DMS79 treated with DMSO at 0.1 percent for 48 hours (cell line): ENCODE results near the gene FAM83G.
A peak's percentile ranks its signal among the peaks of the same experiment; 100 is the strongest.
"Not testable (repeated sequence)": the region's sequence is repeated elsewhere in the genome, so short reads cannot be mapped to it uniquely, and the experiment has no call there.

Experiments
- DNase-seq: peaks from one replicate; lab custom pipeline; 2025; lab: John Stamatoyannopoulos, UW

Gene FAM83G

DNA sequence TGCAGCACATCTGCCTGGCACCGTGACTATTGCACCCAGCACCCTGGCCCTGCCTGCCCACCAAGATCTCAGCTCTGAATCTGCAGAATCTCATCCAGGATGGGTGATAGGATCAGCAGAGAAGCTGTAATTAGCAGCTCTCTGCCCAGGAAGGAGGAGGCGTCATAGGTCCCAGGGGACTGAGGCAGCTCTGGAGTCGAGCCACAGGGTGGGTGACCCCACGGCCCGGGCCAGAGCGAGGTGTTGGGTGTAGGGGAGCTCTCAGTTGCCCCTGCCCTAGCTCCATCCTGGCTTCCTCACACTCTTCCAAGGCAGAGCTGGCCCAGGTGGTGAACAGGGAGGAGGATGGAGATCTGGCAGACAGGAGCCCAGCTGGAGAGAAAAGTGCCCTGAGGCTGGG lies 18.2 kb upstream of the FAM83G start:
- no peak for DNase-seq

DNA sequence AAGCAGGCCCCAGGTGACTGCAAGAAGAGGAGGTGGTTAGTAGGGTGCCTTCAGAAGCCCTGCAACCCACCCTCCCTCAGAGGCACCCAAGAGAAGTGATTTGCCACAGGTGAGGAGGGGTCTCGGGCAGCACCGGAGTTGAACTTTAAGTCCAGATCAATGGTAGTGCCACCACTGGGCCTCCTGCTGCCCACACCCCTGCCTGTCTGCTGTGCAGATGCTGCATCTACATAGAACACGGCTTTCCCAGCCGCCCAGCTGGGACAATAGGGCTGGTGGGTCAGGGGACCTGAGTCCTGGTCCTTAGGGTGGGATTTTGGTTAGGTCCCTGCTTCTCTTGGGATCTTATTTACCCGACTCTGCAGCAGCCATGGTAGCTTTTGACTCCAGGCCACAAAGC lies 17.6 kb upstream of the FAM83G start:
- no peak for DNase-seq

DNA sequence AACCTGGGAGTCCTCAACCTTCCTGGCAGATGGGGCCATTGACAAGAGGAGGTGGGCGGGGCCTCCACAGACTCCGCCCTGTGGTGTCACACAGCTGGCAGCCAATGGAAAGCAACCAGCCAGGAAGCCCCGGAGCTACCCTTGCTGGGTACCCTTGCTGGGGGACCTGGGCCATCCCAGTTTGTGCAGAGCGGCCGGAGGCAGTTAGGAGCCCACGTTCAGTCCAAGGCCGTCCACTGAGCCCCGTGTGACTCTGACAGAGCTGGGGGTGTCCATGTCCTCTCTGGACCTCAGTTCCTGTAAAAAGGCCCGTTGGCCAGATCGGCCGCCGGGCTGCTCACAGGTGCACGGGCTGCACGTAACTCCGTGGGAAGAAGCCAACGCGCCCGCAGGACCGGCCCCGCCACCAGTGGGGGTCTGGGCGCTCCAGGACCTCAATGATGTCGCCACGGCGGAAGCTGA lies 17.1 kb upstream of the FAM83G start:
- no peak for DNase-seq

DNA sequence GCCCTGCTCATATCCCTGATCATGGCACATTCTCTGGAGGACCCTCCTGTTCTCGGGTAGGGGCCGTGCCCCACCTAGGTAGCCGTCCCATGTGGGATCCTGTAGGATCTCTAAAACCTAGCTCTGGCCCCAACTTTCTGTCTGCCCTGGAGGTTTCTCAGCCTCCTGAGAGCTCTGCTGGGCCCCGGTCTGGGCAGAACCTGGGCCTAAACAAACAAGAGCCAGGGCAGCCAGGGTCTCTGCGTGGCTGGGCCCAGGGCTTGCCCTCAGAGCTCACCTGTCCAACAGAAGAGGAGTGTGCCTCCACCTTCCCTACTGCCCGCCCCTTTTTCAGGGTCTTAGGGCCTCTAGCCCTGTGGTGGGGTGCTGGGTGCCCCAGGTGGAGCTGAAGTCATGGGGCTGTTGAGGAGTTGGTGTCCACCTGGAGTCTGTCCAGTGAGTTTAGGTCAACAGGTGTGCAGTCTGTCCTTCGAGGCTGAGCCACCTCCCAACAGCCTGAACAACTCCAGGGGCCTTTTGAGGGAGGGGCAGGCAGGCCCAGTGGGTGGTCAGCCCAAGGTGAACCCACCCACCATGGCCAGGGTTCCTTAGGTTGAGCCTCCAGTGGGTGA lies 16.6 kb upstream of the FAM83G start:
- DNase-seq, result not testable (repeated sequence)

DNA sequence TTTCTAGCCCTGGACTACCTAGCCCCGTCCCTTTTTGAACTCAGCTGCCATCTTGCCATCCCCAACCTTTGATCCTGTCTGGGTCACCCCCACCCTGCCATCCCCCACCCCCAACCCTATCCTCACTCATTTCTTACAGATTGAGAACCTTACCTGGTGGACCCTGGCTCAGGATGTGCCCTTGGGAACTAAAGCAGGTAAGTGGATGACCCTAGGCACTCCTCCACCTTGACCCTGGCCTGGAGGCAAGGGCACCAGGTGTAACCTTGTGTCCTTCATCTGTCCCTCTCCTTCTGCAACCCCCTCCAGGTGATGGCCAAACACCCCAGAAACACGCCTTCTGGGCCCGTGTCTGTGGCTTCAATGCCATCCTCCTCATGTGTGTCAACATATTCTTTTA lies 15.5 kb upstream of the FAM83G start:
- DNase-seq, result no peak

DNA sequence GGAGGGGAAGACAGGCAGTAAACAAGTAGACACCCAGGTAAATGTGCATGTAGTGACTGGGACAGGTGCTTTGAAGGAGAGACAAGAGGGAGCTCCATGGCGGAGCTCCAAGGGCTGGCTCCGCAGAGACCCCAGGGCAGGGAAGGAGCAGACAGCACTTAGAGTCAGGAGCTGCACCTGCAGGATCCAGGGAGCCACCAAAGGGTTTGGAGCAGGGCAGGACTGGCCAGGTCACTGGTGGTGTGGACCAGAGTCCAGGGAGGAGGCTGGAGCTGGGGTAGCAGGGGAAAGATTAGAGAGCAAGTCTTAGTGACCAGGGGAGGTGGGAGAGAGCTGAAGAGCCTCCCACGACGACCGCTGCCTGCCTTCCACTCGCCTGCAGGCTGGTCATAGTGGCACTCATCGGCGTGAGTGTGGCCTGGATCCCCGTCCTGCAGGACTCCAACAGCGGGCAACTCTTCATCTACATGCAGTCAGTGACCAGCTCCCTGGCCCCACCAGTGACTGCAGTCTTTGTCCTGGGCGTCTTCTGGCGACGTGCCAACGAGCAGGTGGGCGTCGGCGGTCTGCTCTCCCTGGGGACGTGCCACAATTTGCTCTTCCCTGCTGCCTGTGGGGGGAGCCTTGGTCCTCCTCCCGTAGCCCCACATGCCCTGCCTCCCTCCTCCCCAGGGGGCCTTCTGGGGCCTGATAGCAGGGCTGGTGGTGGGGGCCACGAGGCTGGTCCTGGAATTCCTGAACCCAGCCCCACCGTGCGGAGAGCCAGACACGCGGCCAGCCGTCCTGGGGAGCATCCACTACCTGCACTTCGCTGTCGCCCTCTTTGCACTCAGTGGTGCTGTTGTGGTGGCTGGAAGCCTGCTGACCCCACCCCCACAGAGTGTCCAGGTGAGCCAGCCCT lies 14.7 kb upstream of the FAM83G start:
- peak; percentile 4 for DNase-seq

DNA sequence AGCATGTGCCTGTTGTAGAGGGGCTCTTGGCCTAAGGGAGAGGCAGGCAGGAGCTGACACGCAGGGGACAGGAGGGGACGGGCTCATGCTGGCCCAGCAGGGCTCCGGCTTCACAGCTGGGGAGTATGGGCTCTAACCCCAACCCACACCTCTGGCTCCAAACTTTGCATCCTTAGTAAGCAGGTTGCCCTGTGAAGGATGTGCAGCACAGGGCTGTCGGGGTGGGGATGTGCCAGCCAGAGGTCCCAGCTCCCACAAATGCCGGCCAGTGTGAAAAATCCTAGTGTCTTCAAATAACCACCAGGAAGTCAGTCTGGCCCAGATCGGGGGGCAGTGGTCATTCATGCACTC lies 14.0 kb upstream of the FAM83G start:
- no peak for DNase-seq

DNA sequence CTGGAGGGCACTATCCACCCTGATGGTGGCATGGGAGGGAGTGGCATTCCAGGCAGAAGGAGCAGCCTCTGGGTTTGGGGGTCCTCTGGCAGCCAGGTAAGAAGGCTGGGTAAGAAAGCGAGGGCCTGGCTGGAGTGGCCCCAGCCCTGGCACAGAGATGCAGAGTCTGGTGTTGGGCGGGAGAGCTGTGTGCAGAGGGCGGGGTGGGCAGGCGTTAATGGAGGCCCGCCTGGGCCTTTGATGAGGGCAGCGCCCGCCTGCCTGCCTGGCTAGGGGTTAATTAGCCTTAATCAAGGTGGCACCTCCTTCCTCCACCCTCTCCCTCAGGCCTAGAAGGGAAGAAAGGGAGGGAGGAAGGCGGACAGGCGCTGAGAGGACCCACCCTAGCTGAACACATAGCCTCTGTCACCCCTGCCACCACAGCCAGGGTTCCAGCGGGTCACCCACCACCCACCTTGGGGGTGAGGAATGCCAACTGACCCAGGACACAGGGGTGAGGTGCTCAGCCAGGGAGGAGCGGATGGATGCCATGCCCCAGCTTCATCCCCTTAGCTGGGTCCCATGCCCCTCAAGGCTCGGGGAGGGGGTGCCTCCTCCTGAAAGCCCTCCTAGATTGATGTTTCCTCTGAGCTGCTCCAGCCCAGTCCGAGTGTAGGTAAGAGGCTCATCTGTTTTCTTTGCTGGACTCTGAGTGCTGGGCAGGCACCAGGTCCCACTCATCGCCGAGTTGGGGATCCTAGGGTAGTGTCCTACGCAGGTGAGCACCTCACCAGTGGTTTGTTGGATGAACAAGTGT lies 13.4 kb upstream of the FAM83G start:
- DNase-seq, result no peak

DNA sequence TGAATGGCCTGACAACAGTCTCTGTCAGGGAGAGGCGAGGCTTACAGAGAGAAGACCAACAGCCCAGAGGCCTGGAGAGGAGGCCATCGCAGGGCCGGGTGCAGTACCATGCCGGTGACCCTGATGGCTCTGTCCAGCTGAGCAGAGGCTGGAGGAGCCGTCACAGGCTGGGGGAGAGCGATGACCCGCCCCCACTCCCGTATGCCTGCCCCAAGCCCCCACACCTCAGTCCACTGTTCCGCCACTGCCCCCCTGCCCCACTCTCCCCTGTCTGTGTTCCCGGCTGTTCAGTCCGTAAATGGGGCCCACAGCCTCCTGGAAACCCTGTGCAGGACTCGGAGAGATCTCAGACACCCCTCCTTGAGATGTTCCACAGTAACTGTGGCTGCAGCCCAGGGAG lies 12.8 kb upstream of the FAM83G start:
- no peak for DNase-seq

DNA sequence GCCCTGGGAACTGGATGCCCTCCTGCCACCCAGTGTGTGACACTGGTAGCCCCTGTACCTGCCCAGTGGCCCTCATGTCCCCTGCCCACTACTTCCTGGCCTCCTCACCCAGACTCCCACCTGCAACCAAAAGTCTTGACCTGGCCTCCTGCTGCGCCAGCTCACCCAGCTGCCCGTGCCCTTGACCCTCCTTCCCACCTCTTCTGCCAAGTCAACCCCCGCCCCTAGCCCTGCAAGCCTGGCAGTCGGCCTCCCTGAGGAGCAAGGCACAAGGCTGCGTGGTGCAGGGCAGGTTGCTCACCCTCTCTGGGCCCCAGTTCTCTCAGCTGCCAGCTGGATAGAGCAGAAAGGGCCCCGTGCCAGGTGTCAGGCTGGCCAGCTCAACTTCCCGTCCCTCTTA lies 12.3 kb upstream of the FAM83G start:
- no peak for DNase-seq

DNA sequence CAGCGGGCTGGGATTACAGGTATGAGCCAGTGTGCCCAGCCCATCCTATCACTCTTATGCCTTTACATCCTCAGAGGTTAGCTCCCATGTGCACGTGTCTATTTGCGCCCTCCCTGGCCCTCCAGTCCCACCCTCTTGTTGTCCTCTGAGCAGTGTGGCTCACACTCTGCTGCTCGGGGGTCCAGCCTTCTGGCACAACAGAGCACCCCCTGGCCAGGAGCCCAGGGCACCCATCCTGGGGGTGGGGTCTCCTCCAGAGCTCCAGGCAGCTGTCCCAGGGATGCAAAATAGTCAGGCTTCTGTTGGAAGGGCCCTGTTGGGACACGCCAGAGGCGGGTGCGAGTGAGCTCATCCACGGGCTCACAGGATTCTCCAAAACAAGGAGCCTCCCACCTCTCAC lies 11.7 kb upstream of the FAM83G start:
- no peak for DNase-seq

DNA sequence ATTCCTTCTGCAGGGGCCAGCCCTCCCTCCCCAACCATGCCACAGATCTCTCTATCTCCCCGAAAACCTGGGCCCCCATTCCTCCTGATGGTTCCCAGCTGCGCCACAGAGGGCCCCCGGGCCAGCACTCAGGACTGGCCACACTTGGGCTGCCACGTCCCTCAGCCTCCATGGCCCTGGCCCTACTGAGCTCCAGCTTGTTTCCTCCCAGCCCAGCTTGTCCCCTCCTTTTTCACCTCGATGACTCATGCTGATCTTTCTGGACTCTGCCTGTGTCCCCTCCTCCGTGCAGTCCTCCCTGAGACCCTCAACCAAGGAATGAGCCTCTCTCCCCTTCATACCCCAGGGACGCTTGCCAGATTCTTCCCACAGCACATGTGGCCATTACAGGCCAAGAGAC lies 10.9 kb upstream of the FAM83G start:
- DNase-seq, result no peak

DNA sequence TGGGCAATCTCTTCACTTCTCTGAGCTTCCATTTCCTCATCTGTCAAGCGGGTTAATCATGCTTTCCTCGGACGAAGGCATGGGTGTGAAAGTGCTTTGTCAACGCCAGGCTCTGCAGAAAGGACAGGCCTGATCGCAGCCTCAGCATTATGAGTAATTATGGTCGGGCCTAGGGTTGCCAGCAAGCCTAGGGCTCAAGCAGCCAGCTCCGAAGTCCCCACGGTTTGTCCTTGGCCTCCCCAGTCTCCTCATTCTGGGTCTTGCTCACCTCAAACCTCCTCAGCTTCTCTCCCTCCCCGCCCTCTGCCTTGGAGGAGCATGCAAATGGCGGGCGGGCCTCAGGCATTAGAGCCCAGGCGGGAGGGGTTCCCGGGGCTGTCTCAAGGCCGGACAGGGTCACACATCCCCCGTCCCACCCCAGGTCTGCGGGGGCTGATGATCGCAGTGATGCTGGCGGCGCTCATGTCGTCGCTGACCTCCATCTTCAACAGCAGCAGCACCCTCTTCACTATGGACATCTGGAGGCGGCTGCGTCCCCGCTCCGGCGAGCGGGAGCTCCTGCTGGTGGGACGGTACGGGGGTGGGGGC lies 10.2 kb upstream of the FAM83G start:
- no peak for DNase-seq

DNA sequence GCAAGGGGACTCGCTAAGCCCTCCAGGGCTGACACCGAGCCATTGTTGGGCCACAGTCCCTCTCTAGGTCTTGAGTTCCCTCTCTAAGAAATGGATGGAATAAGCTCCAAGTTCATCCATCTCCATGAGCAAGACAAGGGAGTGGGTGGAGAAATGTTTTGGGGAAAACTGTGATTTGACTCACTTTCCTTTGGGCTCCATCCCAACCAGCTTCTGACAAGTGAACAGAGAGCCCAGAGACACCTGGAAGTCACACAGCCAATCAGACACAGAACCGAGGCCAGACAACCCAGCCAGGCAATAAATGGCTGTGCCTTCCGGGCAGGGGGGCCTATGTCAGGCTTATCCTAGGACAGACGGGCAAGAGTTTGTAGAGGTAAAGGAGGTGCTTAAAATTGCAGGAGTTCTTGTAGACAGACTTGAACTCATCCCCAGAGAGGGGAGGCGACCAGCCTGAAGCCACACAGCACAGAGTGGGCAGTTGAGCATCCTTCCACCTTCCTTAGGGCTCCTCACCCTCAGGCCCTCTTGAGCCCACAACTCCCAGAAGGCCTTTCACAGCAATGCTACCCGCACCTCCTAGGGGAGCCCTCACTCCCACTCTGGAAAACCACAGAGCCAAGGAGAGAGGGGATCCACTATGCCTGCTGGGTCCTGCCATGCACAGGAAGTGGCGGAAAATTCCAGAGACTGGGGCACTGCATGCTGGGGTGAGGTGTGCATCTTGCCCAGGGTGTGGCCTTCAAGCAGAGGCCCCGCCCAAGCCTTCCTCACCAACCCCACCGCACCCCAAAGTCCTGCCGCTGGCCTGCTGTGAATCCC lies 9.5 kb upstream of the FAM83G start:
- no peak for DNase-seq

DNA sequence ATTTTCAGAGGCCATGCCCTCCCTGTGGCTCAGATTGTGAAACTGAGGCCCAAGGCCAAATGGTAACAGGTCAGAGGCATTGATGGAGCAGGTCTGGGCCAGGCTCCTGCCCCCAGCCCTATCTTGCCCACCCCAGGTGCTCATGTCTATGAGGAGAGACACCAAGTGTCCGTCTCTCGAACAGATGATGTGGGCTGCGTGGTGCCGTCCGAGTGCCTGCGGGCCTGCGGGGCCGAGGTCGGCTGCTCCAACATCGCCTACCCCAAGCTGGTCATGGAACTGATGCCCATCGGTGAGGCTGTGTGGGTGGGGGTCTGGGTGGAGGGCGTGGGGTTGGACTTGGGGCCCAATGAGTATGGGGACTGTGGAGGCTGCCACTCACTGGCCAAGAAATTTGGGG lies 8.7 kb upstream of the FAM83G start:
- no peak for DNase-seq

DNA sequence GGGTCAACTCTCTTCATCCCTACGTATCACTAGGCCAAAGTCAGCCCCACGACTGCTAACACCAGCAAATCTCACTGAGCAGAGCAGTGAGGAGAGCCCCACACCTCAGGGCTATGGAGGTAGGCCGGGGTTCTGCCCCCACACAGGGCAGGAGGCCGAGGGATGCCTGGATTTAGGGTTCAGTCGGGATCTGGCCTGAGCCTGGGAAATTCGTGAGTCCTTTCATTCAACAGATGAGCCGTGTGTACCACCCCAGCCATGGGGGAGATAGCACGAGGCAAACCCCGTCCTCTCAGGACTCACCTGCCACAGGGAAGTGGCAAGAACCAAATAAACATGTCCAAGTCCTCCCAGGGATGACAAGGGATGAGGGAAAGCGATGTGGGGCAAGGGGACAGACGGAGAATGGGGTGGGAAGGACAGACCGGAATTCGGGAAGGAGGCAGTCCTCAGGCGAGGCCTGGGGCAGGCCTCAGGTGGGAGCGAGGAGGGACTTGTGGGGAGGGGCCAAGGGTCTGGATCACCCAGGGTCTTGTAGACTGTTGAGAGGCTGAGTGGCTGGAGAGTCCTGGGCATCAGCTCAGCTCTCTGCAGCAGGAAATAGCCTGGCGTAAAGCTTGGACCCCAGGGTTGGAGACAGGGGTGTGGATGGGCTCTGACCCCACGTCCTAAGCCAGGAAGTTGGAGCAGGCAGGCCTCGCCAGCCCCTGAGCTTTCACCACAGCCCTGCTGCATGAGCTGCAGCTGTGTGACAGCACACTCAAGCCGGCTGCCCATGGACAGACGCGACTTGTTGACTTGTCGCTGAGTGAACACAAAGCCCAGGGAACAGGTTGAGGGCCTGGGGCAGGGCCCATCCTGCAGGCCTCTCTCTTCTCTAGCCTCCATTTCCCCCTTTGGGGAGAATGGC lies 7.9 kb upstream of the FAM83G start:
- no peak for DNase-seq

DNA sequence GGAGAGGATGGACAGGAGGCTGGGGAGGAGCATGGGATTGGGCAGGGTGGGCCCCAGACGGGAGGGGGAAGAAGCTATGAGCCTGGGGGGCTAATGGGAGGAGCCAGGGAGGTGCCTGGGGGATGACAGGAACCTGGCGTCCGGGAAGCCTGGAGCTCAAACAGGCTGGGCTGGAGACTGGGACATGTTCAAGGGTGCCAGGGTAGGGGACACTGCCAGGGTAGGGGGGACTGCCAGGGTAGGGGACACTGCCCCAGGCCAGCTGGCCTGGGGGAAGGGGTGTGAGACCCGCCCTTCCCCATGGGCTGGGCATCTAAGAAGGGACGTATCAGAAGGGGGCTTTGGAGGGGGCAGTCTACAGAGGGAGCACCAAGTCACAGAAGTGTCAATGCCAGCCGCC lies 7.0 kb upstream of the FAM83G start:
- no peak for DNase-seq

DNA sequence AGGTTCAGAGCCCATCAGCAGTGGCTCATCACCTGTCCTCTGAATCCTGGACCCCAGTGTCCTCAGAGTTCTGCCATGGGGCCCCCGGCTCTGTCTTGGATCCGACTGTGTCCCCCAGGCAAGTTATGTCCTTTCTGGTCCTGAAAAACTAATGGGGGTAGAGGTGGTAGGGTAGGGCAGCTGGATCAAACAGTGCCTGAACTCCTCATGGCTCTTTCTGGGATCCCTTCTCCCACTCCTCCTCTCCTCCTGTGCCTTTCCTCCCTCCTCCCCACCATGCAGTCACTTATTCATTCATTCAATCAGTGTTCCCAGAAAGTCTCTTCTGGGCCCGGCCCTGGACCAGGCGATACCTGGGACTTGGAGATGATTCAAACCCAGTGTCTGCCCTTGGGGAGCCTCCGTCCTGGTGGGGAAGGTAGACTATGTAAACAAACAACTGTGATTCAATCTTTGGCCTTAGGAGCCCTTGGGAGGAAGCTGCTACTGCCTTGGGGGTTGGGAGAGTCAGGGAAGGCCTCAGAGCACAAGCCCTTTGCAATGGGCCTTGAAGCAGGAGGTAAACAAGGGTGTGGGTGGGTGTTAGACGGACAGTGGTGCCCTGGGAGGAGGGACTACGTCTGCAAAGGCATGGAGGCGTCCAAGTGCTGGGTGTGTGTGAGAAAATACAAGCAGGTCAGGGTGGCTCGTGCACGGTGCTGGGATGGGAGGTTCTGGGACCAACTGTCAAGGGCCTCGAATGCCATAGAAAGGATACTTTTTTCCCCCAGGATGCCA lies 6.4 kb upstream of the FAM83G start:
- no peak for DNase-seq

DNA sequence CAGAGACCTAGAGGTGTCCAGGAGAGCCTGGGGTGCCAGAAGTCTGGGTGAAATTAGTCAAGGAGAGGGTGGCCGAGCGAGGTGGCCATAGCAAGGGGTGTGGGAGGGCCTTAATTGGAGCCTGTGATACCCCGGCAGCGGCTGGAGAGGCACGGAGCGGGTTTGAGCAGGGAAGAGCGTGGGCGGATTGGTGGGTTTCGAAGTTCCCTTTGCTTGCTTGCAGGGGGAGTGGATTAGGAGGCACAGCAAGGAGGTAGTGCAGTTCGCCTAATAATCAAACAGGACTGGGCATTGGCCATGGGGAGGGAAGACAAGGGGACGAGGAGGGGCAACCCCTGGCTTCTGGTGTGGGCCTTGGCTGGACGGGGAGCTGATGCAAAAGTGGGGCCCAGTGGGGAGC lies 5.4 kb upstream of the FAM83G start:
- no peak for DNase-seq

DNA sequence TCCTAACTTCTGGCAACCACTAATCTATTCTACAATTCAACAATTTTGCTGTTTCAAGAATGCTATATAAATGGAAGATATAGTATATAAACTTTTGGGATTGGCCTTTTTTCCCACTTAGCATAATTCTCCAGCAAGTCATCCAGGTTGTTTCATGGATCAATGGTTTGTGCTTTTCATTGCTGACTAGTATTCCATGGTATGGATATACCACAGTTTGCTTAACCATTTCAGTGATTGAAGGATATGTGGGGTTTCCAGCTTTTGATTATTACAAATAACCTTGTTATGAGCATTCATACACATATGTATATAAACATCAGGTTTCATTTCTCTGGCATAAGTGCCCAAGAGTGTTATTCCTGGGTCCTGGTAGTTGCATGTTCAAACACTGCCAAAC lies 2.1 kb upstream of the FAM83G start:
- no peak for DNase-seq
